DND-41 (cell line): ENCODE results near the gene ACAT2.

ENCODE experiments used
- CTCF ChIP-seq: IDR thresholded peaks from 2 replicates; pipeline ENCODE4 v1.5.1; 2012; ENCODE audit warnings: borderline replicate concordance, low read length, moderate library complexity, mild to moderate bottlenecking; ENCODE audit not compliant: poor library complexity, severe bottlenecking; ENCODE audit errors: extremely low read depth
- EZH2 ChIP-seq: IDR thresholded peaks from 3 replicates; pipeline ENCODE4 v1.6.1; 2012; ENCODE audit warnings: borderline replicate concordance, low read depth, mild to moderate bottlenecking, moderate library complexity, low read length, inconsistent platforms; ENCODE audit not compliant: severe bottlenecking

- TF ChIP-seq CTCF (no peak), EZH2 (no peak)
Measured at GRCh38 chr6:159766906-159767305, 5.1 kb downstream of the ACAT2 start.
